Ectodermal cell (in vitro differentiated cells): ENCODE results near the gene CDC42SE2.

Experiments
- H3K27ac ChIP-seq: 2 replicates; pipeline ENCODE4 v1.7.0; 2013; ENCODE audit warnings: mild to moderate bottlenecking, low read depth, low read length; ENCODE audit not compliant: insufficient read depth, poor library complexity, severe bottlenecking
- H3K27me3 ChIP-seq: 2 replicates; pipeline ENCODE4 v1.7.0; 2013; ENCODE audit warnings: mild to moderate bottlenecking, low read length; ENCODE audit not compliant: insufficient read depth, control insufficient read depth, poor library complexity, severe bottlenecking
- H3K36me3 ChIP-seq: one replicate; pipeline ENCODE4 v1.7.0; 2013; ENCODE audit warnings: low read length; ENCODE audit not compliant: control insufficient read depth, insufficient read depth
- H3K4me1 ChIP-seq: one replicate; pipeline ENCODE4 v1.7.0; 2013; ENCODE audit warnings: low read length; ENCODE audit not compliant: control insufficient read depth, insufficient read depth
- H3K4me3 ChIP-seq: 2 replicates; pipeline ENCODE4 v1.7.0; 2013; ENCODE audit warnings: low read depth, low read length, control low read depth; ENCODE audit not compliant: insufficient read depth
- H3K9me3 ChIP-seq: 2 replicates; pipeline ENCODE4 v1.7.0; 2013; ENCODE audit warnings: mild to moderate bottlenecking, low read length, moderate library complexity; ENCODE audit not compliant: control insufficient read depth
- WGBS, 2 experiments: methylation state at CpG; one replicate each; pipeline ENCODE4 v1.1.7; 2013; ENCODE audit warnings: missing lambda C conversion rate in 2 of 2; 5-methylcytosine and 5-hydroxymethylcytosine counted together

CDC42SE2 gene

GRCh38 chr5:131384173-131384572, 120.3 kb downstream of the CDC42SE2 start:
- WGBS, 2 experiments: 82 to 88% methylated on average over 6 of the region's 6 CpGs
- Histone ChIP-seq H3K27me3 (no peaks in the 10 kb centered on the region), H3K4me1 (no peaks in the 10 kb centered on the region), H3K27ac (no peak overlapping the region), H3K36me3 (no peaks in the 10 kb centered on the region), H3K4me3 (no peak overlapping the region), H3K9me3 (no peaks in the 10 kb centered on the region)

GRCh38 chr5:131384616-131385214, 120.9 kb downstream of the CDC42SE2 start:
- Histone ChIP-seq H3K27ac (no peak overlapping the region), H3K4me3 (no peak overlapping the region), H3K4me1 (no peaks in the 10 kb centered on the region), H3K36me3 (no peaks in the 10 kb centered on the region), H3K27me3 (no peaks in the 10 kb centered on the region), H3K9me3 (no peaks in the 10 kb centered on the region)
- WGBS, 2 experiments: 94 to 95% methylated on average over 3 of the region's 3 CpGs

GRCh38 chr5:131386124-131386523, 122.3 kb downstream of the CDC42SE2 start:
- H3K4me1 ChIP-seq: no peaks in the 10 kb centered on the region
- no peaks in the 10 kb centered on the region for H3K9me3 ChIP-seq
- H3K4me3 ChIP-seq: no peak overlapping the region
- H3K27me3 ChIP-seq: no peaks in the 10 kb centered on the region
- H3K27ac ChIP-seq: no peak overlapping the region
- H3K36me3 ChIP-seq: no peaks in the 10 kb centered on the region
- 85 to 94% methylated on average over 3 of the region's 3 CpGs for WGBS, 2 experiments

DNA sequence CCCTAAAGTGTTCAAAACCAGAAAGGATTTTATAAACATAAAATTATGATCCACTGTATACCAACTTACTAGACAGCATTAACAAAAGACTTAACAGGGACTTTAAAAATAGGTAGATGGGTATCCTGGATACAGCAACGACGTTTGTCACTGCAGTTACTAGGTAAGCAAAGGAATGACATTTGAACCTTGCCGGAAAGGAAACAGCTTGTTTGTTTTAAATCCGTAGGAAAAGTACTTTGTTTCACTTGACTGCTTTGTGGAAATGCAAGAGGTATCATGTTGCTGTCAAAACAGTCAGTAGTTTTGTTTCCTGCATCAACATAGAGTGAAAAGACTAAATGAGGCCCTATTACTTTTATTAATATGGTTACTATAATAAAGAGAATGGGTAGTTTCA, 122.9 kb downstream of the CDC42SE2 start:
- no peaks in the 10 kb centered on the region for H3K36me3 ChIP-seq
- H3K4me3 ChIP-seq: no peak overlapping the region
- H3K27ac ChIP-seq: no peak overlapping the region
- no peaks in the 10 kb centered on the region for H3K9me3 ChIP-seq
- WGBS, 2 experiments: 48 to 51% methylated on average over 4 of the region's 4 CpGs
- no peaks in the 10 kb centered on the region for H3K4me1 ChIP-seq
- no peaks in the 10 kb centered on the region for H3K27me3 ChIP-seq

DNA sequence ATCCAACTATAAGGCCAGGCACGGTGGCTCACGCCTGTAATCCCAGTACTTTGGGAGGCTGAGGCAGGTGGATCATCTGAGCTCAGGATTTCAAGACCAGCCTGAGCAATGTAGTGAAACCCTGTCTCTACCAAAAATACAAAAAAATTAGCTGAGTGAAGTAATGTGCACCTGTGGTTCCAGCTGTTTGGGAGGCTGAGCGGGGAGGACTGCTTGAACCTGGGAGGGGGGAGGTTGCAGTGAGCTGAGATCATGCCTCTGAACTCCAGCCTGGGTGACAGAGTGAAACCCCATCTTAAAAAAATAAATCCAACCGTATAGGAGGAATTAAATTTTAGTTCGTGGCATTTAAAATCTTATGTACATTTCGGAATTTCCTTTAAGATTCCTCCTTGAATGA, 123.4 kb downstream of the CDC42SE2 start:
- Histone ChIP-seq H3K27ac (no peak overlapping the region), H3K4me3 (no peak overlapping the region), H3K36me3 (peaks cover 4% of the 10 kb centered on the region), H3K27me3 (no peaks in the 10 kb centered on the region), H3K4me1 (no peaks in the 10 kb centered on the region), H3K9me3 (no peaks in the 10 kb centered on the region)
- WGBS, 2 experiments: 89 to 94% methylated on average over 6 of the region's 6 CpGs

DNA sequence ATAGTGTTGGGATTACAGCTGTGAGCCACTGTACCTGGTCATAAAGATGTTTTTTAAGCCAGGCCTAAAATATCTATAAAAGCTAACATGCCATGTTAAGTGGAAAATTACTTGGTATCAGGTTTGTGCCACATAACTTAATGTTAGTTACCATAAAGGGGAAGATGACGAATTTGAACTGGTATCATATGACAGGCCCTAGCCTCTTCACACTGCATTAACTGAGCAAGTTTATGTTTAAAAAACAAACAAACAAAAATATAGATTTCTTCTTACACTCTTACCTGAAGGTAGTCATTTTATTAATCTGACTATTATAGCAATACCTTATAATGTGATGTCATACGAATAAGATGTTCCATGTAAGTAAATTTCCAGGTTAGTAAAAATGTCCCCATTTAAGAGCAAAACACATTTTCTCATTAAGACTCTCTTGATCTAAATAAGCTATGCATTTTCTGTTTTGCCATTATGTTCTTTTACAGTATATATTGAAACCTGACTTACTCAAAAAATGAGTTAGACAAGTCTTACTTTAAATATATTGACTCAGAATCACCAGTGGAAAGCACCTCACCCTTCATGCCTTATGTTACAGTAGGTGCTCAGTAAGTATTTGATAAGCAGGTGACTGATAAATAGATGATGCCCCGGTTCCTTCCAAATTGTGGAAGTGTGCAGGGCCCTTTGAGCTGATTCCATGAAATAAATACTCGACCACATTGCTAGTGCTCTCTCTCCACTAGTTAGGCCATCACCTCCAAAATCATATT, 125.4 kb downstream of the CDC42SE2 start:
- H3K9me3 ChIP-seq: no peaks in the 10 kb centered on the region
- no peaks in the 10 kb centered on the region for H3K4me1 ChIP-seq
- no peak overlapping the region for H3K27ac ChIP-seq
- 92 to 94% methylated on average over 3 of the region's 4 CpGs for WGBS, 2 experiments
- peaks cover 4% of the 10 kb centered on the region for H3K36me3 ChIP-seq
- no peak overlapping the region for H3K4me3 ChIP-seq
- no peaks in the 10 kb centered on the region for H3K27me3 ChIP-seq

- H3K4me1 ChIP-seq: no peaks in the 10 kb centered on the region
- H3K27ac ChIP-seq: no peak overlapping the region
- H3K4me3 ChIP-seq: no peak overlapping the region
- no peaks in the 10 kb centered on the region for H3K9me3 ChIP-seq
- 100% methylated on average over 1 of the region's 1 CpG for WGBS, 2 experiments
- H3K27me3 ChIP-seq: no peaks in the 10 kb centered on the region
- H3K36me3 ChIP-seq: peaks cover 4% of the 10 kb centered on the region
These were observed 126.0 kb downstream of the CDC42SE2 start for GRCh38 chr5:131389869-131390265.

GRCh38 chr5:131392466-131393095, 128.7 kb downstream of the CDC42SE2 start:
- Histone ChIP-seq H3K4me1 (no peaks in the 10 kb centered on the region), H3K9me3 (no peaks in the 10 kb centered on the region), H3K27ac (no peak overlapping the region), H3K4me3 (no peak overlapping the region), H3K27me3 (no peaks in the 10 kb centered on the region), H3K36me3 (peaks cover 7% of the 10 kb centered on the region)
- WGBS, 2 experiments: 97% methylated on average over 3 to 4 of the region's 5 CpGs

GRCh38 chr5:131393498-131393968, 129.7 kb downstream of the CDC42SE2 start:
- Histone ChIP-seq H3K27ac (no peak overlapping the region), H3K9me3 (no peaks in the 10 kb centered on the region), H3K36me3 (peaks cover 7% of the 10 kb centered on the region), H3K4me1 (no peaks in the 10 kb centered on the region), H3K27me3 (no peaks in the 10 kb centered on the region), H3K4me3 (no peak overlapping the region)
- 91 to 92% methylated on average over 5 of the region's 5 CpGs for WGBS, 2 experiments

- no peaks in the 10 kb centered on the region for H3K9me3 ChIP-seq
- no peaks in the 10 kb centered on the region for H3K27me3 ChIP-seq
- H3K4me1 ChIP-seq: no peaks in the 10 kb centered on the region
- WGBS, 2 experiments: 98 to 100% methylated on average over 2 to 3 of the region's 4 CpGs
- H3K4me3 ChIP-seq: no peak overlapping the region
- H3K27ac ChIP-seq: no peak overlapping the region
- H3K36me3 ChIP-seq: peaks cover 7% of the 10 kb centered on the region
These were observed 130.3 kb downstream of the CDC42SE2 start for GRCh38 chr5:131394128-131394527.
